GM20000 (cell line): ENCODE measurements around the gene RANBP10.

ENCODE experiments used
- DNase-seq: peaks from one replicate; pipeline ENCODE4 v3.0.0; 2012; ENCODE audit warnings: low spot score
- CTCF ChIP-seq: IDR thresholded peaks from 2 replicates; pipeline ENCODE4 v1.5.1; 2012; ENCODE audit warnings: mild to moderate bottlenecking, control low read depth; ENCODE audit errors: extremely low read depth, missing control alignments

The RANBP10 gene

GRCh38 chr16:67678354-67679023 lies 127.9 kb downstream of the RANBP10 start:
- DNase-seq = no peak
- TF ChIP-seq CTCF = no peak

- TF ChIP-seq CTCF = no peak
- no peak for DNase-seq
Measured at GRCh38 chr16:67677712-67678111, 128.6 kb downstream of the RANBP10 start.

GRCh38 chr16:67676939-67677338 lies 129.4 kb downstream of the RANBP10 start:
- no peak for TF ChIP-seq CTCF
- DNase-seq = no peak

GRCh38 chr16:67676516-67676915 lies 129.8 kb downstream of the RANBP10 start:
- no peak for DNase-seq
- no peak for TF ChIP-seq CTCF

GRCh38 chr16:67675999-67676398 lies 130.4 kb downstream of the RANBP10 start:
- DNase-seq = no peak
- no peak for TF ChIP-seq CTCF

- no peak for TF ChIP-seq CTCF
- DNase-seq = no peak
Measured at GRCh38 chr16:67675579-67675935, 130.8 kb downstream of the RANBP10 start.

GRCh38 chr16:67674851-67675578 lies 131.3 kb downstream of the RANBP10 start:
- TF ChIP-seq CTCF = no peak
- no peak for DNase-seq
